GM19395 (cell line): Measurements from ENCODE around the gene RASA1.
"Not testable (repeated sequence)": the region's sequence is repeated elsewhere in the genome, so short reads cannot be mapped to it uniquely, and the experiment has no call there.

ENCODE experiments used
- ATAC-seq: cut with Tn5 transposase; IDR thresholded peaks from one replicate; pipeline ENCODE4 v1.9.1; 2021; ENCODE audit warnings: mild to moderate bottlenecking, moderate library complexity; ENCODE audit not compliant: unreplicated experiment

Gene RASA1

DNA sequence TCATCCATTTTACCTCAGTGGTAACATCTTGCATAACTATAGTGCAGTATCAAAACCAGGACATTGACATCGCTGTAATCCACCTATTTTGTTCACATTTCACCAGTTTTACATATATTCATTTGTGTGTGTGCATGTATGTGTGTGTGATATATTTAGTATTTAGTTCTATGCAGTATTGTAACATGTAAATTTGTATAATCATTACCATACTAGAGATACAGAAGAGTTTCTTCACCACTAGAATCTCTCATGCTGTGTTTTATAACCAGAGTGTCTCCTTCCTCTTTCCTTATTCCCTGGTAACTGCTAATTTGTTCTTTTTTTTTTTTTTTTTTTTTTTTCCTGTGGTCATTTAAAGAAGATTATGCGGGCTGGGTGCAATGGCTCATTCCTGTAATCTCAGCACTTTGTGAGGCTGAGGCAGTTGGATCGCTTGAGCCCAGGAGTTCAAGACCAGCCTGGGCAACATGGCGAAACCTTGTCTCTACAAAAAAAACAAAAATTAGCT, 11.0 kb downstream of the RASA1 start:
- no peak for ATAC-seq

DNA sequence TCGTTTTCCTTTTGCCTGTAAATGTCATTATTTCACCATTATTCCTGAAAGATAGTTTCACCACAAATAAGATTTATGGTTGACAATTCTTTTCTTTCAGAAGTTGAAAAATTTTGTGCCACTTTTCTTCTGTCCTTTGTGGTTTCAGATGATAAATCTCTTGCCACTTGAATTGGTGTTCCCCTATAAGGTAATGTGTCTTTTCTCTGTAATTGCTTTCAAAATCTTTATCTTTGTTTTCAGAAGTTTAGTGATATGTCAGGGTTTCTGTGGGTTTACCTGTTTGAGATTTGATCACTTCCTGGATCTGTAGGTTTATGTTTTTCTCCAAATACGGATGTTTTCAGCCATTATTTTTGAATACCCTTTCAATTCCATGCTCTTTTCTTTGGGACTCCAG, 14.6 kb downstream of the RASA1 start:
- no peak for ATAC-seq

DNA sequence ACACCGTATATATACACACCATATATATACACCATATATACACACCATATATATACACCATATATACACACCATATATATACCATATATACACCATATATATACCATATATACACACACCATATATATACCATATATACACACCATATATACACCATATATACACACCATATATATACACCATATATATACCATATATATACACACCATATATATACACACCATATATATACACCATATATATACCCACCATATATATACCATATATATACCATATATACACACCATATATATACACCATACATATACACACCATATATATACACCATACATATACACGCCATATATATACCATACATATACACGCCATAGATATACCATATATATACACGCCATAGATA, 19.6 kb downstream of the RASA1 start:
- not testable (repeated sequence) for ATAC-seq

DNA sequence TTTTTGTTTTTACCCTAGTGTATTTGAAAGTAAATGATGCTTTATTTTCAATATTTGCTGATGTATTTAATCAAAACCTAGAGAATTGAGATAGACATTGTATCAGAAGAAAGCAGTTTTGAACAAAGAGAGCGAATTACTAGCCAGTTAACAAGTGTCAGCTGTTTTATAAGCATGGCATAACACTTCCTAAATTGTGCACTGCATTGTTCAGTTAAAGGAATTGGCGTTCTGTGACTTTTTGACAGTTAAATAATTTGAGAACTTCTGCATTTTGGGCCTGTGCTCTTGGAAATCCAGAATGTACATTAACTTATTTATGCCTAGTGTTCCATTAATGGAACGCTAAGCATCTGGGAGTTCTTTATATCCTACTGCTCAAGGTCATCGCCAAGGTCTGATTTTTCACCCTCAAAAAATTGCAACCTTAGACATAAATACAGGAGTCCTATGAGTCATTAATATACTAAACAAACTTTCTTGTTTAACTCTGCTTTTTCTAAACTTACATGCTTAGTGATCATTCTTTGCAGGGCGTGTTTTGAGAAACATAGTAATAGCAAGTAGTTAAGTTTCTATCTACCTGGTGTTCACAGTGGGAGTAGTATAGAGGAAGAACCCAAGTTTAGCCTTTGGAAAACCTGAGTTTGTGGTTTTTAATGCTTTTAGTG, 31.1 kb downstream of the RASA1 start:
- no peak for ATAC-seq

DNA sequence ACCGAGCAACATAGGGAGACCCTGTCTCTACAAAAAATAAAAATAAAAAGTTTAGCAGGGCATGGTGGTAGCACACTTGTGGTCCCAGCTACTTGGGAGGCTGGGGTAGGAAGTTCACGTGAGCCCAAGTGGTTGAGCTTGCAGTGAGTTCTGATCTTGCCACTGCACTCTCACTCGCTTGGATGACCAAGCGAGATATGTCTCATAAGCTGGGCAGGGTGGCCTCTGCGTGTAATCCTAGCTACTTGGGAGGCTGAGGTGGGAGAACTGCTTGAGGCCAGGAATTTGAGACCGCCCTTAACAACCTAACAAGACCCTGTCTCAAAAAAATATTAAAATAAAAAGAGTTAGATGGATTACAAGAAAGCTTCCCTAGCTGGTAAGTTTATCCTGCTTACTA, 32.5 kb downstream of the RASA1 start:
- no peak for ATAC-seq

DNA sequence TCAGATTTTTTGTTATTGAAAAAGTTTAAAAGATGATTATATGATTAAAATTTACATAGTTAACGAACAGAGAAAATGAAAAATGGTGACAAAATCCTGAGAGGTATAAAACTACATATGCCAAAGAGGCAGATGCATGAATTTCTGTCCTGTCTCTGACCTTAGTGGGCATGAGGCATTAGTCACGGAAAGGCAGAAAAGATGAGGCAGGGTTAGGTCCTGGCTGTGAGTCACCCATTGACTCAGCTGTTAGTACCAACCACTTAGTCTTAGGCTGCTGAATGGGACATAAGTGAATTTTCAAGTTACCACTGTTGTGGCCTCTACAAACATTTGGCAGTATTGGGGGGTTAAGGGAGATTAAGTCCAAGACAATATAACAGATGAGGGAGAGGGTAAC, 33.1 kb downstream of the RASA1 start:
- ATAC-seq: no peak

DNA sequence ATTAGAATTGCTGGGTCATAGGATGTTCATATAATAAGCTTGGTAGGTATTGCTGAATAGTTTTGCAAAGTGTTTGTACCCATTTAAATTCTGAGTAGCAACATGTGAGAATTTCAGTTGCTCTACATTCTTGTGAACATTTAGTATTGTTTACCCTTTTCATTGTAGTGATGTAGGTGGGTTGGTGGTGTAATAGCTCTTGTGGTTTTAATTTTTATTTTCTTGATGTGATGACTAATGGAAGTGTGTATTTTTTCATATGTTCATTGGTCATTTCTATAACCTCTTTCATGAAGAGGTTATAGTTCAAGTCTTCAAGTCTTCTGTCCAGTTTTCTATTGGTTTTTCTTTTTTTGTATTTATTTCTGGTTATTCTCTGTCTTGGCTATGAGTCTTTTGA, 34.4 kb downstream of the RASA1 start:
- ATAC-seq: no peak

DNA sequence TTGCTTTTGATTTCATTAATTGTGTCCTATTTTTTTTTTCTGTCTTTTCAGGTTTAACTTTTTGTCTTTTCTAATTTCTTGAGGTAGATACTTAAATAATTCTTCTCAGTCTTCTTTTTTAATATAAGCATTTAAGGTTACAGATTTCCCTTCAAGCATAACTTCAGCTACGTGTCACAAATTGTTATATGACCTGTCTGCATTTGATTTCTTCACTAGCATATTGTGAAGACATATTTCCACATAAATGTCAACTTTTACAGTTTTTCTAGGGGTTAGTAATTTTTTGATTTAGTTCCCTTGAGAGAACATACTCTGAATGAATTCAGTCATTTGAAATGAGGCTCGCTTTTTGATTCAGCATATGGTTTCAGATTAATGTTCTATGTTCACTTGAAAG, 35.6 kb downstream of the RASA1 start:
- ATAC-seq: no peak

DNA sequence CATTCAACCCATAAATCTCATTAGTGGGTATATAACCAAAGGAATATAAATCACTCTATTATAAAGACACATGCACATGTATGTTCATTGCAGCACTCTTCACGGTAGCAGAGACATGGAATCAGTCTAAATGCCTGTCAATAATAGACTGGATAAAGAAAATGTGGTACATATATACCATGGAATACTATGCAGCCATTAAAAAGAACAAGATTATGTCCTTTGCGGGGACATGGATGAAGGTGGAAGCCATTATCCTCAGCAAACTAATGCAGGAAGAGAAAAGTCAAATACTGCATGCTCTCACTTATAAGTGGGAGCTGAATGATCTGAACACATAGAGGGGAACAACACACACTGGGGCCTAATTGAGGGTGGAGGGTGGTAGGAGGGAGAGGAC, 38.4 kb downstream of the RASA1 start:
- not testable (repeated sequence) for ATAC-seq

DNA sequence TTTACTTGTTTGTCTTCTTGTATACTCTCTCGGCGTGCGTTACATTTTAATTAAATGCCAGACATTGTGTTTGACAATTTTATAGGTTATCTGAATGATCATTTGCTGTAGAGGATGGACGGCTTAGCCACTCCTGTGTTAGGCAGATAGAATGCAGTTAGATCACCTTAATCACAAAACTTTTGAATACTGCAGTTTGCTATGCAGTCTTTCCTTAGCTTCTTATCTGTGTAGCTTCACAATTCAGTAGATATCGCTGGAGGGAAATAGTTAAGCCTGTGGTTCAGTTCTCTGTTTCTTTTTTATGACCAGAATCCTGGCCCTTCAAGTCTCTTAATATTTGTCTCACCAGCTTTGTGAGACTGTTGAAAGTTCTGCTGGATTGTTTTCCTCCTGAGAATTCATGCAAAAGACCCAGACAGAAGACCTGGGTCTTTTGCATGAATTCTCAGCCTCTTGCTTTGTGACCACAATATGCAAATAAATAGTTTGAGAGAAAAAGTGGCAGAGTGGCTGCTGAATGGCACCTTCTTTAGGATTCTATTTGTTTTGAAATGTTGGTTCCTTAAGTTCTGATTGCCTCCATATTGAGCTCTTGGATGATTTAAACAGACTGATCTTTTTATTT, 40.2 kb downstream of the RASA1 start:
- peak; percentile 97 for ATAC-seq

DNA sequence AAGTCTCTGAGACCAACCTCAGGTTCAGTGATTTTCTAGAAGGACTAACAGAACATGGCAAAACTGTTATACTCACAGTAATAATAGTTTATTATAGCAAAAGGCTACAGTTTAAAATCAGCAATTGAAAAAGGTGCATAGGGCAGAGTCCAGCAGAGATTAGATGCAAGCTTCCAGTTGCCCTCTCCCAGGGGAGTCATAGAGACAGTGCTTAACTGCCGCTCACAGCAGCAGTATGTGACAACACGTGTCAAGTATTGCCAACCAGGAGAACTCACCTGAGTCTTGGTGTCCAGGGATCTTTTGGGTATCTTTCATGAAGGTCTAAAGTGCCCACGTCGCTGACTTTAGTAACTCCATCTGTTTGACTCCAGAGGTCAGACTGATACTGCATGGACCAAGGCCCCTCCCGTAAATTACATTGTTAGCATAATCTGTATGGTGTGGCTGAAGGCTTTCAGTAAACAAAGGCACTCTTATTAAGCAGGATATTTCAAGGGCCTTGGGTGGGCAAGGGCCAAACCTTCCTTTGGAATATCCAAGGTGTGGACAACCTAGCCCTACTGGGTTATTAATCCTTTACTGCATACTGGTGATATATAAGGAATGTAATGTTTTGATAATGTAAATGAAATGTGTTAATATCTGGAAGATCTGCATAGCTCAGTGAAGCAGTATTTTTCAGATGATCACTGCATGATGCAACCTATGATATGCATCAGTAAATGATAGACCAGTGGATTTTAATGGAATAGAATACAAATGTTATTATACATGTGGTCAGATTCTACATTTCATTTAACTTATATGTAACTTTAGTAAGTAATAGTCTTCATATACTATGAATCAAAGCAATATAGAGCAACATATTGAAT, 44.0 kb downstream of the RASA1 start:
- ATAC-seq: no peak

DNA sequence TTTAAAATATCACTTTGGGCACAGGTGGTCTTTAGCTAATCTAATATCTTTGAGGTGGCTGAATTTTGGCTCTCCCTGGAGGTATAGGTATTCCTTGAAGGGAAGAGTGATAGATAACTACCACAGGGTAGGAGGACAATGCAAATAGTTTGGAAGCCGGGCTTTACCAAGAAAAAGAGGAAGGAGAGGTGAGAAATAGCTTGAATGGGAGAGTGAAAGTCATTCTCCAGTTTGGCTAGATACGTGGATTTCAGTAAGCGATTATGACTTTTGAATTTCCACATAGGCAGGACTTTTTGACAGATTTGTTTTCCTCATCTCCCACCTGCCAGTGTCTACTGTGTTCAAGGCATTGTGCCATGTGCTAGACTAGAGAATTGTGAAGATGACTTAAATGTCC, 45.5 kb downstream of the RASA1 start:
- ATAC-seq: no peak

DNA sequence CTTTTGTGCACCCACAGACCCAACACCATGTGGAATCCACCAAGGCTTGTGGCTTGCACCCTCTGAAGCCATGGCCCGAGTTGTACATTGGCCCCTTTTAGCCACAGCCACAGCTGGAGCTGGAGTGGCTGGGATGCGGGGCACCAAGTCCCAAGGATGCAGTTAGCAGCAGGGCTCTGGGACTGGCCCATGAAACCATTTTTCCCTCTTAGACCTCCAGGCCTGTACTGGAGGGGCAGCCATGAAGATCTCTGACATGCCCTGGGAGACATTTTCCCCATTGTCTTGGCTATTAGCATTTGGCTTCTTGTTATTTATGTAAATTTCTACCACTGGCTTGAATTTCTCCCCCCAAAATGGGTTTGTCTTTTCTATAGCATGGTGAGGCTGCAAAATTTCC, 51.8 kb downstream of the RASA1 start:
- ATAC-seq: no peak

DNA sequence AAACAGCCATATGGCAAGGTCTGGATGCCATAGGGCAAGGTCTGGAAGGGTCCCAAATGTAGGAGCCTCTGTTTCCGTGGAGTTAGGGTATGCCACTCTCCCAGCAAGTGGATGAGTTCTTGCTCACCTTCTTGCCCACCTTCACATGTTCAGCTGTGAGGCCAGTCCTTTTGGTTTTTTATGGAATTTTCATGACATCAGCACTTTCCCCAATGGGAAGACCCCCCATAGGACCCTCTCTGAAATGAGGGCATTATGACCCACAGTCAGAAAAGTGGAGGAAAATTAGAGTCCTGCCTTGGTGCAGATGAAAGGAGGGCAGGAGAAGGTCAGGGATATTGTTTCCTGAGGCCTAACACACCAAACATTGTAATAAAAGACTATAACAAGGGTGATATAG, 53.9 kb downstream of the RASA1 start:
- ATAC-seq: no peak

DNA sequence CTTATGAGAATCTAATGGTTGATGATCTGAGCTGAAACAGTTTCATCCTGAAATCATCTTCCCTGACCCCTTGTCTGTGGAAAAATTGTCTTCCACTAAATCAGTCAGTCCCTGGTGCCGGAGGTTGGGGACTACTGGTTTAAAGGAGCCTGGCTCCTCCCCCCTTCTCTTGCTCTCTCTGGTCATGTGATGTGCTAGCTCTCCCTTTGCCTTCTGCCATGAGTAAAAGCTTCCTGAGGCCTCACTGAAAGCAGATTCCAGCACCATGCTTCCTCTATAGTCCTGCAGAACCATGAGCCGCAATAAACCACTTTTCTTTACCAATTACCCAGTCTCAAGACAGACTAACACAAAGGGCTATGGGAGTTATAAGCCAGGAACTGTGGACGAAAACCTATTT, 54.7 kb downstream of the RASA1 start:
- no peak for ATAC-seq

DNA sequence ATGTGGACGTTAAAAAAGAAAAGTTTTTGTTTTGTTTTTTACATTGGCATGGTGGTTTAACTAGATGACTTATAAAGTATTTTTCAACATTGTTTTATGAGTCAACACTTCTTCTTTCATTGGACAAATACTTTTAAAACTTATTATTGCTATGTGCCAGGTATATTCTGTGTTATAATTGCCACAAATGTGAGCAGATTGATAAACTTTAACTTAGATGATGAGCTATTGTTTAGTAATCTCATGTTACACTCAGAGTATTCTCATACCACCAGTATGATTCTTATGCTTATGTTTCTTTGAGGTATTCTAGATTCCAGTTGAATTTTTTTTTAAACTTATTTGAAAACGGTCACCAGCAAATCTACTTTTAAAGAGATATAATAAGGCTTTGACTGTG, 60.3 kb downstream of the RASA1 start:
- ATAC-seq: no peak

DNA sequence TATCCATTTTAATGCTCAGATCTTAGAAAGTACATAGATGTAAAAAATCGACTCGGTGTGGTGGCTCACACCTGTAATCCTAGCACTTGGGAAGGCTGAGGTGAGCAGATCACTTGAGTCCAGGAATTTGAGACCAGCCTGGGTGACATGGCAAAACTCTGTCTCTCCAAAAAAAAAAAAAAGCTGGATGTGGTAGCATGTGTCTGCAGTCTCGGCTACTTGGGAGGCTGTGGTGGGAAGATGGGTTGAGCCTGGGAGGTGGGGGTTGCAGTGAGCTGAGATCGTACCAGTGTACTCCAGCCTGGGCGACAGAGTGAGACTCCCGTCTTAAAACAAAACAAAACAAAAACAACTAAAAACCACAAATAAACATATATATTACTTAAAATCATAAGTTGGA, 61.4 kb downstream of the RASA1 start:
- ATAC-seq: no peak

DNA sequence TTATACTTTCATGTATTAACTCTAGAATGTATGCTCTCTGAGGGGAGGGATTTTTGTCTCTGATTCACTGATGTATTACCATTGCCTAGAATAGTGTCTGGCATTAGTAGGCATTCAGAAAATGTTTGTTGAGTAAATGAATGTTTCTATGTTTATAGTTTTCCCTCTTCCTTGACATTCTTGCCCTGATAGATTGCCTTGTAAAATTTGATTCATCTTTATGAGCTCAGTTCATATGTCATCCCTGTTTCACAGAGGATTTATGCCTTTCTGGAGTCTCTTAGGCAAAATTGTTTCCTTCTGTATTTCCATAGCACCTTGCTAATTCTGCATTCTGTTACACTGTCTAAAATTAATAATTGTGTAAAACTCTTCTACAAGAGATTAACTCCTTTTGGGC, 72.3 kb downstream of the RASA1 start:
- ATAC-seq: no peak

DNA sequence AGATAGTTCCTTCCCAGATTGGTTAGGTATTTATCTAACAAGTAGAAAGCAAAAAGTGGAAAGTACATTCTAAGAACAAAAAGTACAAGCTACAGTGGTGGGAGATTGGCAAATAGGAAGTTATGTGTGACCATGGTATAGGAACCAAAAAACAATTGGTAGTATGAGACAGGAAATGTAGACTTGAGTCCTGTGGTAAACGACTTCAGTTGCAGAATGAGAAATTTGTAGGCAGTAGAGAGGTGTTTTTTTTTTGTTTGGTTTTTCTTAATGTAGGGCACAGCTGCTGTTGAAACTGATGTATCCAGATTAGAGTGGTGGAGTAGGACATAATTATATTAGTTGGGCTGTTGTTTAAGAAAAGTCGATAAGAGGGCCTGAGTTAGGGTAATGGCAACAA, 73.0 kb downstream of the RASA1 start:
- ATAC-seq: peak; percentile 100

DNA sequence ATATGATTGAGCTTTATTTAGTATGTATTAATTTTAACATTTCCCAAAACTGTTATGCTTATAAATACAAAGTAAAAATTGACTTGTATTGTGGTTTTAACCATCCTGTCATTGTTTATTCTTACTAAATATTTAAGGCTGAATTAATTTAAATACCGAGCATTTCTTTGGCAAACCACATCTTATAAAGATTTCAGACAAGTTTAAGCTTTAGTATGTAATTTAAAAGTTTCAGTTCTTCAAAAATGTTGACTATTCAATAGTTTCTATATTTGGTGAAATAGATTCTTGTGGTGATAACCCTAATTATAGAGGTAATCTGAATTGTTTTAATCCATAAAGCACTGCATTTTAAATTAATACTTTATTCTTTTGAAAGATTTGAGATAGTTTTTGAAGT, 79.6 kb downstream of the RASA1 start:
- ATAC-seq: no peak

DNA sequence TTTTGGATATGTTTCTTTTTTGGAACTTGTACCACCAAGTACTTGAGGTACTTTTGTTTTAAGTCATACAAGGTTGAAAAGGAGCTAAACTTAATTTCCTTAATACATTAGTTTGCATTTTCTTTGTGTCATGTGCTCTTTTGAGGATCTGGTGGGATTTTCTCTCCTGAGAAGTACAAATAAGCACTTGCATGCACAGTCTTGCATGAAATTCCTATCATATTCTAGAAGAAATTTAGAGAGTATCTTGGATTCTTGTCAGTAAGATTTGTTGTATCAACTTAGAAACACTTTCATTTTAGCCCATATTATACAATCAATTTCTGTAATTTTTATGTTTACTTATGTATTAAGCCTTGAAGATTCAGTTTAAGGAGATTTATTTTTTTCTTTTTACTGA, 80.2 kb downstream of the RASA1 start:
- ATAC-seq: no peak

DNA sequence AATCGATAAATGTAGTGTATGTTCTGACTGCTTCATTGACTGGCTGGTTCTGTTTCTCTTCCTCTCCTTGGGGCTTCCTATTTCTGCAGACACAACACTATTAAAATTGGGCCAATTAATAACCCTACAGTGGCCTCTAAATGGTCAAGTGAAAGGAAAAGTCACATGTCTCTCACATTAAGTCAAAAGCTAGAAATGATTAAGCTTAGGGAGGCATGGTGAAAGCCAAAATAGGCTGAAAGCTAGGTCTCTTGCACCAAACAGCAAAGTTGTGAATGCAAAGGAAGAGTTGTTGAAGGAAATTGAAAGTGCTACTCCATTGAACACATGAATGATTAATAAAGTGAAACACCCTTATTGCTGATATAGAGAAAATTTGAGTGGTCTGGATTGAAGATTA, 86.8 kb downstream of the RASA1 start:
- peak; percentile 93 for ATAC-seq
